H1 (cell line): ENCODE measurements around the gene ARID1B. TPM values are rescaled to one million over a fixed set of nuclear protein-coding genes. Genes with fewer than 3 reads are reported as not detected.

Experiments used
- CBX8 ChIP-seq: fragments of 300-800, 300-1000 bp; sonication (generic); IDR thresholded peaks from 2 replicates; pipeline ENCODE4 v1.7.1; 2016; ENCODE audit warnings: low read depth, low read length, borderline replicate concordance
- CHD1 ChIP-seq: IDR thresholded peaks from 2 replicates; pipeline ENCODE4 v1.6.1; 2012; ENCODE audit warnings: low read depth, low read length, improper control_type of control experiment
- JUND ChIP-seq: IDR thresholded peaks from 2 replicates; pipeline ENCODE4 v1.6.1; 2011; ENCODE audit warnings: mild to moderate bottlenecking, improper control_type of control experiment, low read length
- SAP30 ChIP-seq: fragments of 300-600 bp; sonication (generic); IDR thresholded peaks from 2 replicates; pipeline ENCODE4 v1.7.1; 2012; ENCODE audit warnings: low read length, moderate library complexity, mild to moderate bottlenecking, inconsistent platforms; ENCODE audit not compliant: insufficient read depth, insufficient replicate concordance
- polyA plus RNA-seq, 7 experiments: library from polyadenylated mRNA; depleted of rRNA in 3 of 7; stranded (reverse) in 5 of 7; unstranded in 2 of 7; fragments of >200 nt in 5 of 7; fragments of 200-250 nt in 2 of 7; gene quantifications; 1 replicate in 5 of 7; 2 replicates in 1 of 7; 4 replicates in 1 of 7; pipeline versions ENCODE4 v1.2.1 to v1.2.3, GENCODE V29; 2011 to 2013; ENCODE audit warnings: missing spikeins in 2 of 7, mixed read lengths in 2 of 7
- total RNA-seq: library from RNA; stranded (reverse); fragmentation: NEBNext Ultra II Directional; extraction: Animal tissue kit (Norgen Biotek cat#: 25700); gene quantifications from 2 replicates; pipeline ENCODE4 v1.2.1, GENCODE V29; 2021
- TF ChIP-seq, protein P1 (sequence below): fragments of 300-600 bp; sonication (generic); IDR thresholded peaks from 2 replicates; pipeline ENCODE4 v1.7.1; 2012; ENCODE audit warnings: low read length, moderate library complexity, mild to moderate bottlenecking, inconsistent platforms; ENCODE audit not compliant: insufficient replicate concordance
- TF ChIP-seq, protein P2 (sequence below): IDR thresholded peaks from 2 replicates; pipeline ENCODE4 v1.6.1; 2011; ENCODE audit warnings: low read length, improper control_type of control experiment

ARID1B gene
- total and polyA plus RNA-seq, 2 of the 8 experiments (the other 6 are each of a cell fraction or from before 2014, with no cell fraction given), result 24.3 to 70.3 TPM

DNA sequence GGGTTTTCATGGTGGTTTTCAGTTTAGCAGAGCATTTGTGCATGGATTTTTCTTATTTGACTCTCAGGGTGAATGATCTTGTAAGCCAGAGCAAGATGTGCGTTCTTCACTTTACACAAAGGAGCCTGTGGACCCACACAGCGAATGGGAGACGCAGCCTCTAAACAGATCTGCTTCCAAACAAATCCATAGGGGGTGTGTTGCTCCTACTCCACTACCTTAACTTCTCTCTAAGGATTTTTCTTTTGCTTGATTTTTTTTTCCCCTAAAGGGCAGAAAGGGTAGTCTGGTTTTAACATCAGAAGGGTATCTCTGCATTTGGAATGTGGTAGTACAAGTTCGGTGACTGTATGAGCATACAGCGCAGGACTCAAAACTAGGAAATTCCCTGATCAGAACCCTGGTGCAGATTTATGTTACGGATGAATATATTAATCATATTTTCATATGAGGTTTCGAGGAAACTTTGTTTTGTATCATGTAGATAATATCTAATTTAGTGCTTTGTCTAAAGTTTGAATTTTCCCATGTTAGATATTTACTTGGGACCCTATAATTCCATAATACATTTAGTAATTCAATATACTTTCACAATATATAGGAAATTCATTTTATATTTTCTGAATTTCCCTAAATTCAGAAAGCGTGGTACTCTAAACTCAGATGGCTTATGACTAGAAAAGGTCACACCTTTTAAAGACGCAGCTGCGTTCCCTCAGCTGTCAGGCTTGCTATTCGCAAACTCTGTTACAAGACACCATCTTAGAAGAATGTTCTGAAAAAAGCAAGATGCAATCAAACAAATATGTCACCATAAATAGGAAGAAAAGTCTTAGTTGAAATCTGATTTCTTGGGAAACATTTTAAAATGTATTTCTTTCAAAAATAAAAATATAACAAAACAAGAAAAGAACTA, 349.3 kb downstream of the ARID1B start (continued):
- TF ChIP-seq, protein P1, sequence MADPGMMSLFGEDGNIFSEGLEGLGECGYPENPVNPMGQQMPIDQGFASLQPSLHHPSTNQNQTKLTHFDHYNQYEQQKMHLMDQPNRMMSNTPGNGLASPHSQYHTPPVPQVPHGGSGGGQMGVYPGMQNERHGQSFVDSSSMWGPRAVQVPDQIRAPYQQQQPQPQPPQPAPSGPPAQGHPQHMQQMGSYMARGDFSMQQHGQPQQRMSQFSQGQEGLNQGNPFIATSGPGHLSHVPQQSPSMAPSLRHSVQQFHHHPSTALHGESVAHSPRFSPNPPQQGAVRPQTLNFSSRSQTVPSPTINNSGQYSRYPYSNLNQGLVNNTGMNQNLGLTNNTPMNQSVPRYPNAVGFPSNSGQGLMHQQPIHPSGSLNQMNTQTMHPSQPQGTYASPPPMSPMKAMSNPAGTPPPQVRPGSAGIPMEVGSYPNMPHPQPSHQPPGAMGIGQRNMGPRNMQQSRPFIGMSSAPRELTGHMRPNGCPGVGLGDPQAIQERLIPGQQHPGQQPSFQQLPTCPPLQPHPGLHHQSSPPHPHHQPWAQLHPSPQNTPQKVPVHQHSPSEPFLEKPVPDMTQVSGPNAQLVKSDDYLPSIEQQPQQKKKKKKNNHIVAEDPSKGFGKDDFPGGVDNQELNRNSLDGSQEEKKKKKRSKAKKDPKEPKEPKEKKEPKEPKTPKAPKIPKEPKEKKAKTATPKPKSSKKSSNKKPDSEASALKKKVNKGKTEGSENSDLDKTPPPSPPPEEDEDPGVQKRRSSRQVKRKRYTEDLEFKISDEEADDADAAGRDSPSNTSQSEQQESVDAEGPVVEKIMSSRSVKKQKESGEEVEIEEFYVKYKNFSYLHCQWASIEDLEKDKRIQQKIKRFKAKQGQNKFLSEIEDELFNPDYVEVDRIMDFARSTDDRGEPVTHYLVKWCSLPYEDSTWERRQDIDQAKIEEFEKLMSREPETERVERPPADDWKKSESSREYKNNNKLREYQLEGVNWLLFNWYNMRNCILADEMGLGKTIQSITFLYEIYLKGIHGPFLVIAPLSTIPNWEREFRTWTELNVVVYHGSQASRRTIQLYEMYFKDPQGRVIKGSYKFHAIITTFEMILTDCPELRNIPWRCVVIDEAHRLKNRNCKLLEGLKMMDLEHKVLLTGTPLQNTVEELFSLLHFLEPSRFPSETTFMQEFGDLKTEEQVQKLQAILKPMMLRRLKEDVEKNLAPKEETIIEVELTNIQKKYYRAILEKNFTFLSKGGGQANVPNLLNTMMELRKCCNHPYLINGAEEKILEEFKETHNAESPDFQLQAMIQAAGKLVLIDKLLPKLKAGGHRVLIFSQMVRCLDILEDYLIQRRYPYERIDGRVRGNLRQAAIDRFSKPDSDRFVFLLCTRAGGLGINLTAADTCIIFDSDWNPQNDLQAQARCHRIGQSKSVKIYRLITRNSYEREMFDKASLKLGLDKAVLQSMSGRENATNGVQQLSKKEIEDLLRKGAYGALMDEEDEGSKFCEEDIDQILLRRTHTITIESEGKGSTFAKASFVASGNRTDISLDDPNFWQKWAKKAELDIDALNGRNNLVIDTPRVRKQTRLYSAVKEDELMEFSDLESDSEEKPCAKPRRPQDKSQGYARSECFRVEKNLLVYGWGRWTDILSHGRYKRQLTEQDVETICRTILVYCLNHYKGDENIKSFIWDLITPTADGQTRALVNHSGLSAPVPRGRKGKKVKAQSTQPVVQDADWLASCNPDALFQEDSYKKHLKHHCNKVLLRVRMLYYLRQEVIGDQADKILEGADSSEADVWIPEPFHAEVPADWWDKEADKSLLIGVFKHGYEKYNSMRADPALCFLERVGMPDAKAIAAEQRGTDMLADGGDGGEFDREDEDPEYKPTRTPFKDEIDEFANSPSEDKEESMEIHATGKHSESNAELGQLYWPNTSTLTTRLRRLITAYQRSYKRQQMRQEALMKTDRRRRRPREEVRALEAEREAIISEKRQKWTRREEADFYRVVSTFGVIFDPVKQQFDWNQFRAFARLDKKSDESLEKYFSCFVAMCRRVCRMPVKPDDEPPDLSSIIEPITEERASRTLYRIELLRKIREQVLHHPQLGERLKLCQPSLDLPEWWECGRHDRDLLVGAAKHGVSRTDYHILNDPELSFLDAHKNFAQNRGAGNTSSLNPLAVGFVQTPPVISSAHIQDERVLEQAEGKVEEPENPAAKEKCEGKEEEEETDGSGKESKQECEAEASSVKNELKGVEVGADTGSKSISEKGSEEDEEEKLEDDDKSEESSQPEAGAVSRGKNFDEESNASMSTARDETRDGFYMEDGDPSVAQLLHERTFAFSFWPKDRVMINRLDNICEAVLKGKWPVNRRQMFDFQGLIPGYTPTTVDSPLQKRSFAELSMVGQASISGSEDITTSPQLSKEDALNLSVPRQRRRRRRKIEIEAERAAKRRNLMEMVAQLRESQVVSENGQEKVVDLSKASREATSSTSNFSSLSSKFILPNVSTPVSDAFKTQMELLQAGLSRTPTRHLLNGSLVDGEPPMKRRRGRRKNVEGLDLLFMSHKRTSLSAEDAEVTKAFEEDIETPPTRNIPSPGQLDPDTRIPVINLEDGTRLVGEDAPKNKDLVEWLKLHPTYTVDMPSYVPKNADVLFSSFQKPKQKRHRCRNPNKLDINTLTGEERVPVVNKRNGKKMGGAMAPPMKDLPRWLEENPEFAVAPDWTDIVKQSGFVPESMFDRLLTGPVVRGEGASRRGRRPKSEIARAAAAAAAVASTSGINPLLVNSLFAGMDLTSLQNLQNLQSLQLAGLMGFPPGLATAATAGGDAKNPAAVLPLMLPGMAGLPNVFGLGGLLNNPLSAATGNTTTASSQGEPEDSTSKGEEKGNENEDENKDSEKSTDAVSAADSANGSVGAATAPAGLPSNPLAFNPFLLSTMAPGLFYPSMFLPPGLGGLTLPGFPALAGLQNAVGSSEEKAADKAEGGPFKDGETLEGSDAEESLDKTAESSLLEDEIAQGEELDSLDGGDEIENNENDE, result no peak
- TF ChIP-seq SAP30 (no peak), CHD1 (no peak), JUND (no peak), CBX8 (no peak)
- TF ChIP-seq, protein P2, sequence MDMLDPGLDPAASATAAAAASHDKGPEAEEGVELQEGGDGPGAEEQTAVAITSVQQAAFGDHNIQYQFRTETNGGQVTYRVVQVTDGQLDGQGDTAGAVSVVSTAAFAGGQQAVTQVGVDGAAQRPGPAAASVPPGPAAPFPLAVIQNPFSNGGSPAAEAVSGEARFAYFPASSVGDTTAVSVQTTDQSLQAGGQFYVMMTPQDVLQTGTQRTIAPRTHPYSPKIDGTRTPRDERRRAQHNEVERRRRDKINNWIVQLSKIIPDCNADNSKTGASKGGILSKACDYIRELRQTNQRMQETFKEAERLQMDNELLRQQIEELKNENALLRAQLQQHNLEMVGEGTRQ, result no peak
